Measurements from ENCODE around the gene CELA3B.
A peak's percentile ranks its signal among the peaks of the same experiment; 100 is the strongest.
"Not testable (repeated sequence)": the region's sequence is repeated elsewhere in the genome, so short reads cannot be mapped to it uniquely, and the experiment has no call there.

The CELA3B gene

GRCh38 chr1:21976703-21977239 is at the start of gene CELA3B:
Gene CELA3B, plus strand, starts transcription at chr1:21977022. Its CDS starts 18 bp downstream, at chr1:21977040.
- DNase-seq (ENCODE audit: low read depth in 3 of 3, low spot score in 1 of 3) = not testable (repeated sequence)

- DNase-seq (ENCODE audit: low read depth in 3 of 3, low spot score in 1 of 3) = no peak
Observed at GRCh38 chr1:21927533-21928237, 49.1 kb upstream of the CELA3B start.

- no peak for DNase-seq (ENCODE audit: low read depth in 3 of 3, low spot score in 1 of 3)
Observed at GRCh38 chr1:21930080-21930571, 46.7 kb upstream of the CELA3B start.

GRCh38 chr1:21930629-21931170 is 46.1 kb upstream of the CELA3B start:
- DNase-seq (ENCODE audit: low read depth in 3 of 3, low spot score in 1 of 3) = no peak

- DNase-seq (ENCODE audit: low read depth in 3 of 3, low spot score in 1 of 3) = no peak
Observed at GRCh38 chr1:21931171-21932093, 45.4 kb upstream of the CELA3B start.

GRCh38 chr1:21932127-21932526 is 44.7 kb upstream of the CELA3B start:
- DNase-seq (ENCODE audit: low read depth in 3 of 3, low spot score in 1 of 3) = no peak

- no peak for DNase-seq (ENCODE audit: low read depth in 3 of 3, low spot score in 1 of 3)
Observed at GRCh38 chr1:21933397-21934248, 43.2 kb upstream of the CELA3B start.

- DNase-seq (ENCODE audit: low read depth in 3 of 3, low spot score in 1 of 3) = no peak
Observed at GRCh38 chr1:21935393-21935804, 41.4 kb upstream of the CELA3B start.

- no peak for DNase-seq (ENCODE audit: low read depth in 3 of 3, low spot score in 1 of 3)
Observed at GRCh38 chr1:21935891-21936365, 40.9 kb upstream of the CELA3B start.

- DNase-seq (ENCODE audit: low read depth in 3 of 3, low spot score in 1 of 3) = no peak
Observed at GRCh38 chr1:21936366-21937031, 40.3 kb upstream of the CELA3B start.

- no peak for DNase-seq (ENCODE audit: low read depth in 3 of 3, low spot score in 1 of 3)
Observed at GRCh38 chr1:21937034-21937371, 39.8 kb upstream of the CELA3B start, which contains the start of gene HSPG2. Gene HSPG2, minus strand, starts transcription at chr1:21937310. Its CDS starts 93 bp downstream, at chr1:21937217.

- peak; percentile 31 to 61 (median 45) for DNase-seq (ENCODE audit: low read depth in 3 of 3, low spot score in 1 of 3)
Observed at GRCh38 chr1:21937372-21938121, 39.3 kb upstream of the CELA3B start.

GRCh38 chr1:21938732-21939538 is 37.9 kb upstream of the CELA3B start:
- DNase-seq (ENCODE audit: low read depth in 3 of 3, low spot score in 1 of 3) = no peak

GRCh38 chr1:21939650-21940374 is 37.0 kb upstream of the CELA3B start:
- DNase-seq (ENCODE audit: low read depth in 3 of 3, low spot score in 1 of 3) = no peak

- DNase-seq (ENCODE audit: low read depth in 3 of 3, low spot score in 1 of 3) = no peak
Observed at GRCh38 chr1:21940492-21940891, 36.3 kb upstream of the CELA3B start.

GRCh38 chr1:21941370-21941769 is 35.5 kb upstream of the CELA3B start:
- DNase-seq (ENCODE audit: low read depth in 3 of 3, low spot score in 1 of 3) = no peak

- no peak for DNase-seq (ENCODE audit: low read depth in 3 of 3, low spot score in 1 of 3)
Observed at GRCh38 chr1:21942464-21942863, 34.4 kb upstream of the CELA3B start.

Data from stimulated activated CD4-positive, alpha-beta T cell treated with anti-CD3 and anti-CD28 coated beads, TNF-alpha, amount 100 ng/mL, for 1 hour (primary cell).